ENCODE results near the gene MAPK1IP1L.

Gene MAPK1IP1L

DNA sequence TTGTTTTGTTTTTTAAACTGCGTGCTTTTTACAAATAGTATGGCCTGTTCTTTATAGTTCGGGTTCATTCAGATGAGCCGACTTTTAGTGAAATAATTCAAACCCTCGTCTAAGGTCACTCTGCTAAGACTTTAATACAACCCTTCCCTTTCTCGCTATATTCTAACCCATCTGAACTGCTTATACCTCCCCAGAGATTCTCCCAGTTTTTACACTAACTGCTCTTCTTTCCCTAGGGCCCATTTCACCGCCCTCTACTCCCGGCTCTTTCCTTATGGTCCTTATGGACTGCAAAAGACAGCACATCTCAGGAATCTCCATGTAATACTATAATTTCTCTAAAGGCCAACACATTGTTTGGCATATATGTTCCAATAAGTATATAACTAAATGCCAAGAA, 2.1 kb downstream of the MAPK1IP1L start:
- H4K8ac ChIP-seq (ENCODE audit: low read depth, low read length) = no peak overlapping the region
- 100% methylated on average over 1 of the region's 7 CpGs for WGBS (ENCODE audit: extremely low coverage, insufficient coverage, insufficient read length)

DNA sequence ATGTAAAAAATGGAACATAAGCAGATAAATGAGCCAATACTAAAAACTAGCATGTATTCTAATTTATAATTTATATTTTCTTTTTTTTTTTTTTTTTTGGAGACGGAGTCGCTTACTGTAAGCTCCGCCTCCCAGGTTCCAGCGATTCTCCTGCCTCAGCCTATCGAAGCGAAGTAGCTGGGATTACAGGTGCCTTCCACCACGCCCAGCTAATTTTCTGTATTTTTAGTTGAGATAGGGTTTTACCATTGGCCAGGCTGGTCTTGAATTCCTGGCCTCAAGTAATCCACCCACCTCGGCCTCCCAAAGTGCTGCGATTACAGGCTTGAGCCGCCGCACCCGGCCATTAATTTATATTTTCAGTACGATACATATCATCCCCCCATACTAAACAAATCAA, 2.7 kb downstream of the MAPK1IP1L start:
- Histone ChIP-seq H3K18ac (ENCODE audit: low read length) (no peak overlapping the region), H3K4me3 (ENCODE audit: low read depth, low read length) (no peak overlapping the region), H3K27me3 (ENCODE audit: insufficient read depth, low read length) (no peaks in the 10 kb centered on the region), H4K12ac (ENCODE audit: low read depth, low read length) (no peak overlapping the region), H3K4me2 (ENCODE audit: low read length) (no peak overlapping the region), H4K8ac (ENCODE audit: low read depth, low read length) (no peak overlapping the region), H3K4me1 (ENCODE audit: control insufficient read depth in 1 of 2, insufficient read depth in 2 of 2, low read length in 2 of 2) (peaks cover 3 to 4% of the 10 kb centered on the region in 2 experiments), H3K27ac (ENCODE audit: low read depth, low read length) (no peak overlapping the region), H2AFZ (ENCODE audit: insufficient read depth, low read length, poor library complexity) (no peak overlapping the region), H3K9ac (ENCODE audit: low read length) (no peak overlapping the region), H3K9me3 (ENCODE audit: insufficient read depth, low read depth, low read length) (no peaks in the 10 kb centered on the region), H4K91ac (ENCODE audit: low read depth, low read length) (no peak overlapping the region), H2BK12ac (ENCODE audit: low read length) (no peak overlapping the region), H3K79me1 (ENCODE audit: low read length) (peaks cover 11% of the 10 kb centered on the region), H3K4ac (ENCODE audit: low read depth, low read length) (peak overlapping the region; percentile 95), H3K14ac (ENCODE audit: low read length) (no peak overlapping the region), H3K36me3 (ENCODE audit: control insufficient read depth in 1 of 2, insufficient read depth in 2 of 2, low read length in 2 of 2) (peaks cover 5 to 9% of the 10 kb centered on the region in 2 experiments), H3K79me2 (ENCODE audit: control insufficient read depth, insufficient read depth, low read length, poor library complexity) (peaks cover 14% of the 10 kb centered on the region), H2BK120ac (ENCODE audit: insufficient read depth, low read length, poor library complexity) (no peak overlapping the region), H2AK5ac (ENCODE audit: low read length) (no peak overlapping the region), H2BK5ac (ENCODE audit: low read depth, low read length, poor library complexity) (no peak overlapping the region), H3K23ac (ENCODE audit: low read length) (no peak overlapping the region)
- WGBS (ENCODE audit: extremely low coverage, insufficient coverage, insufficient read length) = 100% methylated on average over 2 of the region's 13 CpGs
- no peak for DNase-seq

More for the DNA sequence above, 2.1 kb downstream of the MAPK1IP1L start:
- H3K14ac ChIP-seq (ENCODE audit: low read length) = no peak overlapping the region
- H4K91ac ChIP-seq (ENCODE audit: low read depth, low read length) = no peak overlapping the region
- peaks cover 14% of the 10 kb centered on the region for H3K79me2 ChIP-seq (ENCODE audit: control insufficient read depth, insufficient read depth, low read length, poor library complexity)
- no peak overlapping the region for H2BK120ac ChIP-seq (ENCODE audit: insufficient read depth, low read length, poor library complexity)
- DNase-seq = no peak
- H4K12ac ChIP-seq (ENCODE audit: low read depth, low read length) = no peak overlapping the region
- no peak overlapping the region for H2AFZ ChIP-seq (ENCODE audit: insufficient read depth, low read length, poor library complexity)
- H3K18ac ChIP-seq (ENCODE audit: low read length) = no peak overlapping the region
- no peaks in the 10 kb centered on the region for H3K9me3 ChIP-seq (ENCODE audit: insufficient read depth, low read depth, low read length)
- H3K4me1 ChIP-seq (ENCODE audit: control insufficient read depth in 1 of 2, insufficient read depth in 2 of 2, low read length in 2 of 2) = peaks cover 3 to 4% of the 10 kb centered on the region in 2 experiments
- H3K27ac ChIP-seq (ENCODE audit: low read depth, low read length) = no peak overlapping the region
- no peak overlapping the region for H3K23ac ChIP-seq (ENCODE audit: low read length)
- H3K4me3 ChIP-seq (ENCODE audit: low read depth, low read length) = no peak overlapping the region
- no peak overlapping the region for H2AK5ac ChIP-seq (ENCODE audit: low read length)
- H2BK12ac ChIP-seq (ENCODE audit: low read length) = no peak overlapping the region
- no peak overlapping the region for H3K4me2 ChIP-seq (ENCODE audit: low read length)
- no peaks in the 10 kb centered on the region for H3K27me3 ChIP-seq (ENCODE audit: insufficient read depth, low read length)
- peak overlapping the region; percentile 90 for H3K4ac ChIP-seq (ENCODE audit: low read depth, low read length)
- no peak overlapping the region for H2BK5ac ChIP-seq (ENCODE audit: low read depth, low read length, poor library complexity)
- no peak overlapping the region for H3K9ac ChIP-seq (ENCODE audit: low read length)
- peaks cover 5 to 9% of the 10 kb centered on the region in 2 experiments for H3K36me3 ChIP-seq (ENCODE audit: control insufficient read depth in 1 of 2, insufficient read depth in 2 of 2, low read length in 2 of 2)
- H3K79me1 ChIP-seq (ENCODE audit: low read length) = peaks cover 11% of the 10 kb centered on the region

DNA sequence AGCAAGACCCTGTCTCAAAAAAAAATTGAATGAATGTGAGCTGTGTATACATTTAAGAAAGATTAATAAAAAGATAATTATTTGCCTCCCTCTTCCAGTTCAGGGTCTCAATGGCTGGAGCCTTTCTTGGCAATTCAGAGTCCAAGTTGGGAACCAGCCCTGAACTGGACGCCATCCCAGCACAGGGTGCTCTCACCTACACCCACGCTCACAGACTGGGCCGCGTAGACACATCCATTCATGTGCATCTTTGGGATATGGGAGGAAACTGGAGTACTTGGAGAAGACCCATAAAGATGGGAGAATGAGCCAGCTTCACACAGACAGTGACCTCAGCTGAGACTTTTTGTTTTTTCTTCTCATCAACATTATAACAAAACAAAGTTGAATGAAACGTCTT, 6.5 kb downstream of the MAPK1IP1L start:
- Histone ChIP-seq H3K4me2 (ENCODE audit: low read length) (no peak overlapping the region), H3K79me1 (ENCODE audit: low read length) (no peaks in the 10 kb centered on the region), H3K9me3 (ENCODE audit: insufficient read depth, low read depth, low read length) (no peaks in the 10 kb centered on the region), H3K4me3 (ENCODE audit: low read depth, low read length) (no peak overlapping the region), H2AFZ (ENCODE audit: insufficient read depth, low read length, poor library complexity) (no peak overlapping the region), H4K8ac (ENCODE audit: low read depth, low read length) (no peak overlapping the region), H4K12ac (ENCODE audit: low read depth, low read length) (no peak overlapping the region), H3K4ac (ENCODE audit: low read depth, low read length) (peak overlapping the region; percentile 90), H3K36me3 (ENCODE audit: control insufficient read depth in 1 of 2, insufficient read depth in 2 of 2, low read length in 2 of 2) (peaks cover 16 to 19% of the 10 kb centered on the region in 2 experiments), H2BK5ac (ENCODE audit: low read depth, low read length, poor library complexity) (no peak overlapping the region), H3K79me2 (ENCODE audit: control insufficient read depth, insufficient read depth, low read length, poor library complexity) (peaks cover 9% of the 10 kb centered on the region), H2AK5ac (ENCODE audit: low read length) (no peak overlapping the region), H3K4me1 (ENCODE audit: control insufficient read depth in 1 of 2, insufficient read depth in 2 of 2, low read length in 2 of 2) (no peaks in the 10 kb centered on the region), H3K27ac (ENCODE audit: low read depth, low read length) (no peak overlapping the region), H3K23ac (ENCODE audit: low read length) (no peak overlapping the region), H3K9ac (ENCODE audit: low read length) (no peak overlapping the region), H2BK12ac (ENCODE audit: low read length) (no peak overlapping the region), H3K27me3 (ENCODE audit: insufficient read depth, low read length) (no peaks in the 10 kb centered on the region), H4K91ac (ENCODE audit: low read depth, low read length) (no peak overlapping the region), H3K18ac (ENCODE audit: low read length) (no peak overlapping the region), H2BK120ac (ENCODE audit: insufficient read depth, low read length, poor library complexity) (no peak overlapping the region), H3K14ac (ENCODE audit: low read length) (no peak overlapping the region)
- no peak for DNase-seq
- WGBS (ENCODE audit: extremely low coverage, insufficient coverage, insufficient read length) = no CpG with 5 or more reads among the region's 5 CpGs

DNA sequence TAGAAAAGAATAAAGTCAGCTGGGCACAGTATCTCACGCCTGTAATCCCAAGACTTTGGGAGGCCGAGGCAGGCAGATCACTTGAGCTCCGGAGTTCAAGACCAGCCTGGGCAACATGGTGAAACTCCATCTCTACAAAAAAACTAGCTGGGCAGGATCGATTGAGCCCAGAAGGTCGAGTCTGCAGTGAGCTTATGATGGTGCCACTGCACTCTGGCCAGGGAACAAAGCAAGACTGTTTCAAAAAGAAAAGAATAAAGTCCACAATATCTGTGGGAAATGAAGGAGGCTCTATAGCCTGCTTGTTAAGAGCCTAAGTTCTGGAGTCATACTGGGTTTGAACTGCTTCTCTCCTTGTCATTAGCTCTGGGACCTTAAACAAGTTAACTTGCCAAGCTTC, 7.9 kb downstream of the MAPK1IP1L start:
- no peaks in the 10 kb centered on the region for H3K9me3 ChIP-seq (ENCODE audit: insufficient read depth, low read depth, low read length)
- no peak overlapping the region for H2BK5ac ChIP-seq (ENCODE audit: low read depth, low read length, poor library complexity)
- H4K8ac ChIP-seq (ENCODE audit: low read depth, low read length) = no peak overlapping the region
- H3K4me2 ChIP-seq (ENCODE audit: low read length) = no peak overlapping the region
- H3K27me3 ChIP-seq (ENCODE audit: insufficient read depth, low read length) = no peaks in the 10 kb centered on the region
- no peak overlapping the region for H4K12ac ChIP-seq (ENCODE audit: low read depth, low read length)
- no peaks in the 10 kb centered on the region for H3K79me1 ChIP-seq (ENCODE audit: low read length)
- H3K18ac ChIP-seq (ENCODE audit: low read length) = no peak overlapping the region
- WGBS (ENCODE audit: extremely low coverage, insufficient coverage, insufficient read length) = no CpG with 5 or more reads among the region's 5 CpGs
- no peak overlapping the region for H3K23ac ChIP-seq (ENCODE audit: low read length)
- DNase-seq = no peak
- H3K27ac ChIP-seq (ENCODE audit: low read depth, low read length) = no peak overlapping the region
- no peak overlapping the region for H4K91ac ChIP-seq (ENCODE audit: low read depth, low read length)
- H2BK120ac ChIP-seq (ENCODE audit: insufficient read depth, low read length, poor library complexity) = no peak overlapping the region
- H2BK12ac ChIP-seq (ENCODE audit: low read length) = no peak overlapping the region
- H3K36me3 ChIP-seq (ENCODE audit: control insufficient read depth in 1 of 2, insufficient read depth in 2 of 2, low read length in 2 of 2) = peaks cover 23 to 24% of the 10 kb centered on the region in 2 experiments
- peak overlapping the region; percentile 76 for H3K4ac ChIP-seq (ENCODE audit: low read depth, low read length)
- no peak overlapping the region for H3K4me3 ChIP-seq (ENCODE audit: low read depth, low read length)
- H3K9ac ChIP-seq (ENCODE audit: low read length) = no peak overlapping the region
- H3K4me1 ChIP-seq (ENCODE audit: control insufficient read depth in 1 of 2, insufficient read depth in 2 of 2, low read length in 2 of 2) = no peaks in the 10 kb centered on the region
- H2AFZ ChIP-seq (ENCODE audit: insufficient read depth, low read length, poor library complexity) = no peak overlapping the region
- H2AK5ac ChIP-seq (ENCODE audit: low read length) = no peak overlapping the region
- no peak overlapping the region for H3K14ac ChIP-seq (ENCODE audit: low read length)
- peaks cover 6% of the 10 kb centered on the region for H3K79me2 ChIP-seq (ENCODE audit: control insufficient read depth, insufficient read depth, low read length, poor library complexity)

Data from trophoblast cell (in vitro differentiated cells and primary cell).